HAP-1 (cell line): ENCODE measurements around the gene WDR59.
A peak's percentile ranks its signal among the peaks of the same experiment; 100 is the strongest.

Experiments
- DNase-seq, 2 experiments: peaks; one replicate each; pipeline ENCODE4 v3.0.0-alpha.2; 2016 to 2020; ENCODE audit warnings: low spot score in 2 of 2
- H3K27me3 ChIP-seq: fragments of 250-450 bp; sonication (Bioruptor Pico); 2 replicates; pipeline ENCODE4 v1.5.1; 2020; ENCODE audit warnings: low read depth, mild to moderate bottlenecking, moderate library complexity
- H3K36me3 ChIP-seq: fragments of 250-450 bp; sonication (Bioruptor Pico); replicated peaks from 2 replicates; pipeline ENCODE4 v1.5.1; 2020; ENCODE audit warnings: mild to moderate bottlenecking
- H3K4me1 ChIP-seq: fragments of 250-450 bp; sonication (Bioruptor Pico); 2 replicates; pipeline ENCODE4 v1.5.1; 2020; ENCODE audit warnings: mild to moderate bottlenecking
- H3K4me3 ChIP-seq: fragments of 250-450 bp; sonication (Bioruptor Pico); 2 replicates; pipeline ENCODE4 v1.5.1; 2020; ENCODE audit warnings: mild to moderate bottlenecking, moderate library complexity
- H3K9me3 ChIP-seq: fragments of 250-450 bp; sonication (Bioruptor Pico); 2 replicates; pipeline ENCODE4 v1.5.1; 2020; ENCODE audit warnings: mild to moderate bottlenecking, moderate library complexity
- in situ Hi-C: fragments of 300-500 bp; cut with MboI; formaldehyde crosslinking; loops from 3 replicates; pipeline ENCODE4 v1.14.3; 2020; ENCODE audit warnings: low sequenced_read_pairs, inconsistent platforms, mixed read lengths

WDR59 gene

GRCh38 chr16:74836111-74836671 lies 148.7 kb downstream of the WDR59 start:
- Histone ChIP-seq H3K36me3 (no peaks in the 10 kb centered on the region), H3K4me3 (no peak overlapping the region), H3K9me3 (no peaks in the 10 kb centered on the region; the same call in 1 of the 2 replicates), H3K27me3 (no peaks in the 10 kb centered on the region), H3K4me1 (no peaks in the 10 kb centered on the region)
- in situ Hi-C loops: no loop called here
- DNase-seq: no peak

- in situ Hi-C loops: no loop called here
- no peaks in the 10 kb centered on the region for H3K27me3 ChIP-seq
- no peaks in the 10 kb centered on the region; the same call in 1 of the 2 replicates for H3K9me3 ChIP-seq
- DNase-seq: no peak
- no peak overlapping the region for H3K4me3 ChIP-seq
- H3K4me1 ChIP-seq: 0 out of 2 replicates have a peak, but pooled peaks cover 3% of the 10 kb centered on the region
- H3K36me3 ChIP-seq: no peaks in the 10 kb centered on the region
These were observed 152.7 kb downstream of the WDR59 start for GRCh38 chr16:74832228-74832627.

- Histone ChIP-seq H3K36me3 (no peaks in the 10 kb centered on the region), H3K27me3 (no peaks in the 10 kb centered on the region)
- in situ Hi-C loops: no loop called here
These were observed 153.5 kb downstream of the WDR59 start for GRCh38 chr16:74831467-74831866.

GRCh38 chr16:74830648-74831047 lies 154.3 kb downstream of the WDR59 start:
- no peaks in the 10 kb centered on the region for H3K27me3 ChIP-seq
- in situ Hi-C loops: no loop called here
- no peak overlapping the region for H3K4me3 ChIP-seq
- no peaks in the 10 kb centered on the region; the same call in 1 of the 2 replicates for H3K9me3 ChIP-seq
- 0 out of 2 replicates have a peak, but pooled peaks cover 3% of the 10 kb centered on the region for H3K4me1 ChIP-seq
- H3K36me3 ChIP-seq: no peaks in the 10 kb centered on the region
- DNase-seq: peak in 1 of 2 experiments; percentile 11

More at GRCh38 chr16:74831467-74831866, 153.5 kb downstream of the WDR59 start:
- H3K4me3 ChIP-seq: no peak overlapping the region
- H3K4me1 ChIP-seq: 0 out of 2 replicates have a peak, but pooled peaks cover 3% of the 10 kb centered on the region
- DNase-seq: no peak
- H3K9me3 ChIP-seq: no peaks in the 10 kb centered on the region; the same call in 1 of the 2 replicates

GRCh38 chr16:74829637-74830036 lies 155.3 kb downstream of the WDR59 start:
- in situ Hi-C loops: no loop called here
- Histone ChIP-seq H3K4me3 (no peak overlapping the region), H3K4me1 (0 out of 2 replicates have a peak, but pooled peaks cover 3% of the 10 kb centered on the region), H3K36me3 (no peaks in the 10 kb centered on the region), H3K27me3 (no peaks in the 10 kb centered on the region), H3K9me3 (no peaks in the 10 kb centered on the region; the same call in 1 of the 2 replicates)
- DNase-seq: no peak

- DNase-seq: no peak
- no peaks in the 10 kb centered on the region for H3K27me3 ChIP-seq
These were observed 159.0 kb downstream of the WDR59 start for GRCh38 chr16:74825941-74826340.

GRCh38 chr16:74825016-74825415 lies 159.9 kb downstream of the WDR59 start:
- Histone ChIP-seq H3K9me3 (no peaks in the 10 kb centered on the region; the same call in 1 of the 2 replicates), H3K27me3 (no peaks in the 10 kb centered on the region), H3K36me3 (no peaks in the 10 kb centered on the region), H3K4me3 (no peak overlapping the region), H3K4me1 (0 out of 2 replicates have a peak, but pooled peaks cover 3% of the 10 kb centered on the region)
- DNase-seq: no peak
- in situ Hi-C loops: no loop called here

More at GRCh38 chr16:74825941-74826340, 159.0 kb downstream of the WDR59 start:
- no peaks in the 10 kb centered on the region for H3K36me3 ChIP-seq
- H3K4me1 ChIP-seq: 0 out of 2 replicates have a peak, but pooled peaks cover 3% of the 10 kb centered on the region
- H3K4me3 ChIP-seq: no peak overlapping the region
- in situ Hi-C loops: no loop called here
- H3K9me3 ChIP-seq: no peaks in the 10 kb centered on the region; the same call in 1 of the 2 replicates
